ENCODE measurements around the gene LCNL1. TPM values are rescaled to one million over a fixed set of nuclear protein-coding genes. Genes with fewer than 3 reads are reported as not detected.

Gene LCNL1
- total and polyA plus RNA-seq, 10 of the 15 experiments (the other 5 are each of a cell fraction or from before 2014, with no cell fraction given): not detected

- WGBS (ENCODE audit: insufficient coverage, insufficient replicate concordance, low lambda C conversion rate, missing lambda C conversion rate): 6% methylated on average over 12 of the region's 15 CpGs
- Histone ChIP-seq H3K79me2 (ENCODE audit: control insufficient read depth, insufficient read depth, low read length) (no peaks in the 10 kb centered on the region), H3K9me3 (replicated peaks; ENCODE audit: control insufficient read depth, insufficient read depth, low read length) (no peaks in the 10 kb centered on the region), H3K36me3 (ENCODE audit: control insufficient read depth in 2 of 2, insufficient read depth in 2 of 2, low read length in 1 of 2) (no peaks in the 10 kb centered on the region), H3K4me1 (ENCODE audit: control insufficient read depth, insufficient read depth, low read length) (peaks cover 42% of the 10 kb centered on the region), H3K4me3 (peak overlapping the region; percentile 36; the same call in 1 of the 2 replicates), H3K9ac (ENCODE audit: control insufficient read depth, insufficient read depth, low read length) (no peak overlapping the region; the same call in 1 of the 2 replicates), H3K27me3 (replicated peaks in 1 of 2; ENCODE audit: control insufficient read depth in 2 of 2, insufficient read depth in 2 of 2, low read length in 1 of 2) (no peaks in the 10 kb centered on the region), H3K4me2 (ENCODE audit: control insufficient read depth, insufficient read depth) (peak overlapping the region; percentile 79), H4K20me1 (ENCODE audit: control insufficient read depth, insufficient read depth) (no peaks in the 10 kb centered on the region), H3K27ac (ENCODE audit: control insufficient read depth, insufficient read depth) (no peak overlapping the region), H2AFZ (ENCODE audit: control insufficient read depth, low read depth, low read length) (peak overlapping the region; percentile 33; the same call in 1 of the 2 replicates)
- FAIRE-seq (no peak), ATAC-seq (peak; percentile 10), DNase-seq (ENCODE audit: low read depth, low spot score) (no peak)
- intact Hi-C loops (cut with micrococcal nuclease; ENCODE audit: unreplicated experiment) (no loop called here), in situ Hi-C loops (cut with MboI) (no loop called here)
- no peak for TF ChIP-seq GATAD2B (conservative IDR thresholded peaks at IDR 0.05; ENCODE audit: low read depth)
- 0 out of 2 replicates have a peak, but pooled peaks have one; percentile 26 for TF ChIP-seq TCF3 (IDR thresholded peaks at IDR 0.05; ENCODE audit: borderline replicate concordance, insufficient read depth, low read depth, low read length)
- TF ChIP-seq BCL3 (IDR thresholded peaks at IDR 0.05; ENCODE audit: borderline replicate concordance, insufficient read depth, low read depth, low read length, poor library complexity, severe bottlenecking): no peak
- no peak for TF ChIP-seq SKIL (IDR thresholded peaks at IDR 0.05; ENCODE audit: low read depth, poor library complexity, severe bottlenecking)
- RAD21 ChIA-PET (ENCODE audit: unreplicated experiment): interaction anchor here (0.5 to 3.8 kb wide), 22 partner anchors 9 to 293 kb away, joined by 3 to 109 read pairs (median 6); partner anchors contain the start of genes AJM1, MAN1B1, SAPCD2 and TMEM141
- CTCF ChIA-PET: interaction anchor here (0.7 to 4.4 kb wide), 43 partner anchors 8 to 266 kb away, joined by 3 to 163 read pairs (median 6); partner anchors contain the start of genes AJM1, CLIC3, FBXW5 and NPDC1
- POLR2A ChIA-PET: interaction anchor here (0.6 to 2.6 kb wide), 9 partner anchors 34 to 246 kb away, joined by 3 to 19 read pairs (median 4); partner anchors contain the start of genes MAN1B1, SAPCD2 and TMEM141
- SMC1A ChIA-PET (ENCODE audit: uncharacterized antibody, unreplicated experiment): interaction anchor here (0.9 to 5.2 kb wide), 17 partner anchors 13 to 268 kb away, joined by 3 to 77 read pairs (median 6); partner anchors contain the start of gene TMEM141
- BruUV-seq (replicated peaks): no TSS peak
Observed at GRCh38 chr9:137034039-137034708, 51.4 kb downstream of the LCNL1 start.
